T-helper 2 cell (primary cell): ENCODE measurements around the gene OVCA2.

ENCODE experiments used
- DNase-seq, 5 experiments: peaks; one replicate each; pipeline versions ENCODE4 v3.0.0 to v3.0.0-alpha.2; 2012 to 2022

OVCA2 gene

GRCh38 chr17:2065949-2066400 lies 24.2 kb downstream of the OVCA2 start:
- no peak for DNase-seq

GRCh38 chr17:2067048-2067561 lies 25.3 kb downstream of the OVCA2 start:
- DNase-seq, result no peak

- DNase-seq, result no peak
Measured at GRCh38 chr17:2067608-2068024, 25.8 kb downstream of the OVCA2 start.

- no peak for DNase-seq
Measured at GRCh38 chr17:2068031-2068518, 26.3 kb downstream of the OVCA2 start.

GRCh38 chr17:2068519-2069051 lies 26.8 kb downstream of the OVCA2 start:
- no peak for DNase-seq

- DNase-seq, result peak in 2 of 5 experiments; percentile 54 to 97
Measured at GRCh38 chr17:2070241-2071023, 28.6 kb downstream of the OVCA2 start.

GRCh38 chr17:2071024-2071385 lies 29.2 kb downstream of the OVCA2 start:
- DNase-seq, result no peak

GRCh38 chr17:2071455-2072281 lies 29.8 kb downstream of the OVCA2 start:
- DNase-seq, result no peak

GRCh38 chr17:2074919-2075318 lies 33.1 kb downstream of the OVCA2 start:
- DNase-seq, result no peak

GRCh38 chr17:2075336-2076086 lies 33.7 kb downstream of the OVCA2 start:
- DNase-seq, result no peak

GRCh38 chr17:2076087-2076984 lies 34.5 kb downstream of the OVCA2 start:
- DNase-seq, result no peak

- DNase-seq, result no peak
Measured at GRCh38 chr17:2077040-2077439, 35.2 kb downstream of the OVCA2 start.

- no peak for DNase-seq
Measured at GRCh38 chr17:2081564-2081963, 39.7 kb downstream of the OVCA2 start.

- no peak for DNase-seq
Measured at GRCh38 chr17:2082003-2082781, 40.4 kb downstream of the OVCA2 start.

GRCh38 chr17:2083613-2084035 lies 41.8 kb downstream of the OVCA2 start:
- DNase-seq, result no peak

GRCh38 chr17:2084036-2084765 lies 42.4 kb downstream of the OVCA2 start:
- no peak for DNase-seq

- no peak for DNase-seq
Measured at GRCh38 chr17:2084766-2085647, 43.2 kb downstream of the OVCA2 start.

GRCh38 chr17:2085648-2085949 lies 43.8 kb downstream of the OVCA2 start:
- no peak for DNase-seq

- DNase-seq, result no peak
Measured at GRCh38 chr17:2086306-2086705, 44.5 kb downstream of the OVCA2 start.
